ENCODE results near the gene ZCCHC17. TPM values are rescaled to one million over a fixed set of nuclear protein-coding genes. Genes with fewer than 3 reads are reported as not detected.
"Not testable (repeated sequence)": the region's sequence is repeated elsewhere in the genome, so short reads cannot be mapped to it uniquely, and the experiment has no call there.

ZCCHC17 gene
- total RNA-seq, 1 donor from 2014 or later = 12.2 TPM

- Histone ChIP-seq H3K9me3 (replicated peaks) (no peaks in the 10 kb centered on the region), H3K27ac (replicated peaks) (no peak overlapping the region), H3K27me3 (ENCODE audit: low read depth) (no peaks in the 10 kb centered on the region), H3K36me3 (peaks cover 84% of the 10 kb centered on the region), H3K4me1 (peaks cover 10% of the 10 kb centered on the region), H3K4me3 (no peak overlapping the region)
- intact Hi-C loops (cut with micrococcal nuclease) = no loop called here
- DNase-seq = no peak
- no peak for TF ChIP-seq CTCF (IDR thresholded peaks at IDR 0.05; ENCODE audit: borderline replicate concordance)
Measured at GRCh38 chr1:31272369-31272768, 24.5 kb upstream of the ZCCHC17 start.

GRCh38 chr1:31273619-31274018 is 23.2 kb upstream of the ZCCHC17 start:
- no peak for TF ChIP-seq CTCF (IDR thresholded peaks at IDR 0.05; ENCODE audit: borderline replicate concordance)
- Histone ChIP-seq H3K4me1 (peaks cover 10% of the 10 kb centered on the region), H3K27me3 (ENCODE audit: low read depth) (no peaks in the 10 kb centered on the region), H3K27ac (replicated peaks) (no peak overlapping the region), H3K4me3 (no peak overlapping the region), H3K36me3 (peaks cover 84% of the 10 kb centered on the region), H3K9me3 (replicated peaks) (no peaks in the 10 kb centered on the region)
- intact Hi-C loops (cut with micrococcal nuclease) = no loop called here
- DNase-seq = no peak

- H3K4me1 ChIP-seq; H3K4me3 ChIP-seq; H3K27me3 ChIP-seq (ENCODE audit: low read depth); H3K27ac ChIP-seq (replicated peaks); DNase-seq; intact Hi-C loops (cut with micrococcal nuclease); H3K9me3 ChIP-seq (replicated peaks): not testable (repeated sequence)
- peaks cover 89% of the 10 kb centered on the region for H3K36me3 ChIP-seq
Measured at GRCh38 chr1:31282426-31282825, 14.4 kb upstream of the ZCCHC17 start.

GRCh38 chr1:31287791-31288190 is 9.0 kb upstream of the ZCCHC17 start:
- DNase-seq; H3K4me3 ChIP-seq; H3K4me1 ChIP-seq; H3K9me3 ChIP-seq (replicated peaks); H3K27me3 ChIP-seq (ENCODE audit: low read depth); intact Hi-C loops (cut with micrococcal nuclease); H3K27ac ChIP-seq (replicated peaks): not testable (repeated sequence)
- peaks cover 91% of the 10 kb centered on the region for H3K36me3 ChIP-seq

GRCh38 chr1:31289021-31289420 is 7.8 kb upstream of the ZCCHC17 start:
- DNase-seq = no peak
- Histone ChIP-seq H3K36me3 (peaks cover 92% of the 10 kb centered on the region), H3K27ac (replicated peaks) (no peak overlapping the region), H3K4me3 (no peak overlapping the region), H3K27me3 (ENCODE audit: low read depth) (no peaks in the 10 kb centered on the region), H3K4me1 (no peaks in the 10 kb centered on the region), H3K9me3 (replicated peaks) (no peaks in the 10 kb centered on the region)
- intact Hi-C loops (cut with micrococcal nuclease) = no loop called here
- no peak for TF ChIP-seq CTCF (IDR thresholded peaks at IDR 0.05; ENCODE audit: borderline replicate concordance)

- Histone ChIP-seq H3K4me3 (peak overlapping the region; percentile 89), H3K36me3 (peaks cover 28% of the 10 kb centered on the region), H3K9me3 (replicated peaks) (no peaks in the 10 kb centered on the region), H3K27me3 (ENCODE audit: low read depth) (no peaks in the 10 kb centered on the region), H3K4me1 (peaks cover 43% of the 10 kb centered on the region), H3K27ac (replicated peaks) (peak overlapping the region; percentile 90)
- no peak for TF ChIP-seq CTCF (IDR thresholded peaks at IDR 0.05; ENCODE audit: borderline replicate concordance)
- no peak for DNase-seq
- intact Hi-C loops (cut with micrococcal nuclease) = no loop called here
Measured at GRCh38 chr1:31295874-31296485, 852 bp upstream of the ZCCHC17 start.

Data from left ventricle myocardium inferior (tissue), 1 donor.